22Rv1 (cell line): ENCODE data around the gene DLG5.

Source experiments
- H3K27ac ChIP-seq: fragments of 450-650 bp; 2 replicates; pipeline ENCODE4 v1.5.1; 2017
- ZFX ChIP-seq: fragments of 450-650 bp; IDR thresholded peaks from 2 replicates; pipeline ENCODE4 v1.6.1; 2017; ENCODE audit warnings: antibody characterized with exemption, borderline replicate concordance
- TF ChIP-seq, protein P1 (sequence below): fragments of 450-650 bp; IDR thresholded peaks from 2 replicates; pipeline ENCODE4 v1.5.1; 2017; ENCODE audit warnings: mild to moderate bottlenecking

The DLG5 gene

GRCh38 chr10:77943121-77943901, 16.8 kb upstream of the DLG5 start:
- H3K27ac ChIP-seq = no peak overlapping the region
- TF ChIP-seq, protein P1, sequence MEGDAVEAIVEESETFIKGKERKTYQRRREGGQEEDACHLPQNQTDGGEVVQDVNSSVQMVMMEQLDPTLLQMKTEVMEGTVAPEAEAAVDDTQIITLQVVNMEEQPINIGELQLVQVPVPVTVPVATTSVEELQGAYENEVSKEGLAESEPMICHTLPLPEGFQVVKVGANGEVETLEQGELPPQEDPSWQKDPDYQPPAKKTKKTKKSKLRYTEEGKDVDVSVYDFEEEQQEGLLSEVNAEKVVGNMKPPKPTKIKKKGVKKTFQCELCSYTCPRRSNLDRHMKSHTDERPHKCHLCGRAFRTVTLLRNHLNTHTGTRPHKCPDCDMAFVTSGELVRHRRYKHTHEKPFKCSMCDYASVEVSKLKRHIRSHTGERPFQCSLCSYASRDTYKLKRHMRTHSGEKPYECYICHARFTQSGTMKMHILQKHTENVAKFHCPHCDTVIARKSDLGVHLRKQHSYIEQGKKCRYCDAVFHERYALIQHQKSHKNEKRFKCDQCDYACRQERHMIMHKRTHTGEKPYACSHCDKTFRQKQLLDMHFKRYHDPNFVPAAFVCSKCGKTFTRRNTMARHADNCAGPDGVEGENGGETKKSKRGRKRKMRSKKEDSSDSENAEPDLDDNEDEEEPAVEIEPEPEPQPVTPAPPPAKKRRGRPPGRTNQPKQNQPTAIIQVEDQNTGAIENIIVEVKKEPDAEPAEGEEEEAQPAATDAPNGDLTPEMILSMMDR = no peak
- no peak for TF ChIP-seq ZFX

DNA sequence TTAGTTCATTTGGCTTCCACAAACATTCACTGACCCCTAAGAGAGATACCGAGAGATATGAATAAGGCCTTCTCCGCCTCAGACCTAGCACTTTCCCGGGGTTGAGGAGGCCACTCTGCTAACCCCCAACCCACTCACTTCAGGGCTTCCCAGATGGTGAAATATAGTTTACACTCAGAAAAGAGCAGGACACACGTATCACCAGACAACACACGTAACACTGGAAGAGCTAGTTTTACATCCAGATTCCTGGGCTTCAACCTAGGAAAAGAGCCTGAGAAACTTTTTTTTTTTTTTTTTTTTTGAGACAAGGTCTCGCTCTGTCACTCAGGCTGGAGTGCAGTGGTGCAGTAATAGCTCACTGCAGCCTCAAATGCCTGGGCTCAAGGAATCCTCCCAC, 15.2 kb upstream of the DLG5 start:
- TF ChIP-seq ZFX = no peak
- TF ChIP-seq, protein P1 = no peak
- no peak overlapping the region for H3K27ac ChIP-seq

DNA sequence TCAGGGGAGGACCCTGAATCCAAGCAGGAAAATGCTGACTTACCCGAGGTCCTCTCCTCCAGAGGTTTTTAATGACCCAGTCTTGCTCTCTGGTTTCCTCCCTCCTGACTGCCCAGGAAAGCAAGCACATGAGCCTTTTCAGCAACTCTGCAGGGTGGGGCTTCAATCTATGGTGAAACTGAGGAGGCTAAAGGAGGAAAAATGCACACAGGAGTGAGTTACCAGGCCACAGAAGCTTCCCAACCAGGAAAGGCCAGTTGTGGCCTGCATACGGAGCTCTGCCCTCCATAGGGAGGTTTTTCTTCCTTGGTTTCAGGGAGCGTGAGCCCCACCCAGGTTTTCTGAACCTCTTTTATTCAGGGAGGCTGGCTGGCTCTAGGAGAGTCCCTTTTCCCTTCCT, 14.1 kb upstream of the DLG5 start:
- H3K27ac ChIP-seq = no peak overlapping the region
- no peak for TF ChIP-seq ZFX
- TF ChIP-seq, protein P1 = no peak

DNA sequence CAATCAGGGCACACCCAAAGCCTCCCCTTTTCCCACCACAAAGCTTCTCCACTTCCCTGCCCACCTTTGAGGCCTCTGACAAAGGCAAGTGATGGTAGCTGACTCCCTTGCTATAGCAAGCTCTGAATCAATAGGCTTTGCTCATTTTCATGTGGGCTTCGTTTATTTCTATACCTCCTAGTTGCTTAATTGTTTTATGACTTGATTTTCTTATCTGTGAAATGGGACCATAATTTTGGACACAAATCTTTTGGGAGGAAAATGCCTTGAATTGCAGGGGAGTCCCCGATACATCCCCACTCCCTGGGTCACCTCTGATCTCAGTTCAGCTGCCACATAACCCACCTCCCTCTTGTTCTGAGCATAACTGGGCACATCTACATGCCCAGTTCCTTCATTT, 13.7 kb upstream of the DLG5 start:
- H3K27ac ChIP-seq = no peak overlapping the region

DNA sequence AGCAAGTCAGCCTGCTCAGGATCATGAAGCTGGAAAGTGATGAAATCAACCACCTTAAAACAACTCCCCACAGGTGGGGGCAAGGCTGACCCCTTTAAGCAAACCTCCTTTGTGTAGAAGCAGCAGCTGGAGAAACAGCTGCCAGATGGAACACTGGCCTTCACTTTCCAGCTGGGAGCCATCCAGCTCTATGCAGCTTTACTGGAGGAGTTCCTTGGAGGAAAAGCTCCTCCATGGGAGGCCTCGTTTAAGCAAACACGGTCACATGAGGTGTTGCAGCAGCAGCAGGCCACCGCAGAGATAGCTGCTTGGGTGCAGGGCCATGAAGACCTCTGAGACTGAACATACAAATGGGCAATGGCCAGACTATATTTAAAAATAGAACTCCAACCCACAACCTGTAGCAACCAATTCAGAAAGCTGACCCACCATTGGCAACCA, 13.0 kb upstream of the DLG5 start:
- no peak overlapping the region for H3K27ac ChIP-seq
- TF ChIP-seq ZFX = no peak
- TF ChIP-seq, protein P1 = no peak

More for the DNA sequence above, 13.7 kb upstream of the DLG5 start:
- TF ChIP-seq, protein P1 = no peak
- TF ChIP-seq ZFX = no peak

GRCh38 chr10:77936697-77937567, 10.4 kb upstream of the DLG5 start:
- H3K27ac ChIP-seq = no peak overlapping the region
- TF ChIP-seq, protein P1 = no peak
- no peak for TF ChIP-seq ZFX
